Hepatocyte (in vitro differentiated cells): ENCODE data around the gene C14orf93. TPM values are rescaled to one million over a fixed set of nuclear protein-coding genes. Genes with fewer than 3 reads are reported as not detected.
"Not testable (repeated sequence)": the region's sequence is repeated elsewhere in the genome, so short reads cannot be mapped to it uniquely, and the experiment has no call there.

Source experiments
- DNase-seq: peaks from one replicate; pipeline ENCODE4 v3.0.0-alpha.2; 2016; ENCODE audit warnings: low spot score
- H2AFZ ChIP-seq: fragments of 200-600 bp; sonication (generic); 2 replicates; pipeline ENCODE4 v1.6.0; 2016; ENCODE audit warnings: antibody characterized with exemption, mild to moderate bottlenecking
- H3K27ac ChIP-seq: fragments of 200-600 bp; sonication (generic); 2 replicates; pipeline ENCODE4 v1.5.1; 2016; ENCODE audit warnings: mild to moderate bottlenecking
- H3K27me3 ChIP-seq: fragments of 200-600 bp; sonication (generic); 2 replicates; pipeline ENCODE4 v1.6.1; 2016
- H3K36me3 ChIP-seq: fragments of 200-600 bp; sonication (generic); replicated peaks from 2 replicates; pipeline ENCODE4 v1.5.1; 2016; ENCODE audit warnings: low read depth; ENCODE audit not compliant: insufficient read depth
- H3K4me1 ChIP-seq: fragments of 200-600 bp; sonication (generic); 2 replicates; pipeline ENCODE4 v1.5.1; 2016; ENCODE audit warnings: mild to moderate bottlenecking, moderate library complexity; ENCODE audit not compliant: insufficient read depth
- H3K4me2 ChIP-seq: fragments of 200-600 bp; sonication (generic); 2 replicates; pipeline ENCODE4 v1.6.0; 2016
- H3K4me3 ChIP-seq: fragments of 200-600 bp; sonication (generic); 2 replicates; pipeline ENCODE4 v1.5.1; 2016; ENCODE audit warnings: mild to moderate bottlenecking
- H3K79me2 ChIP-seq: fragments of 200-600 bp; sonication (generic); 2 replicates; pipeline ENCODE4 v1.6.0; 2017; ENCODE audit warnings: mild to moderate bottlenecking
- H3K9me2 ChIP-seq: fragments of 200-600 bp; sonication (generic); replicated peaks from 2 replicates; pipeline ENCODE4 v1.6.0; 2017; ENCODE audit warnings: mild to moderate bottlenecking; ENCODE audit not compliant: insufficient read depth
- H3K9me3 ChIP-seq: fragments of 200-600 bp; sonication (generic); 2 replicates; pipeline ENCODE4 v1.5.1; 2016; ENCODE audit warnings: low read depth, mild to moderate bottlenecking
- H4K20me1 ChIP-seq: fragments of 200-600 bp; sonication (generic); 2 replicates; pipeline ENCODE4 v1.6.0; 2016; ENCODE audit warnings: mild to moderate bottlenecking; ENCODE audit not compliant: insufficient read depth, poor library complexity, severe bottlenecking
- CTCF ChIP-seq: fragments of 200-600 bp; sonication (generic); IDR thresholded peaks from 2 replicates; pipeline ENCODE4 v1.5.1; 2016; ENCODE audit warnings: antibody characterized with exemption, mild to moderate bottlenecking; ENCODE audit not compliant: poor library complexity
- EZH2 ChIP-seq: fragments of 200-600 bp; sonication (generic); IDR thresholded peaks from 2 replicates; pipeline ENCODE4 v1.6.1; 2016; ENCODE audit warnings: antibody characterized with exemption, mild to moderate bottlenecking, borderline replicate concordance
- EZH2phosphoT487 ChIP-seq: fragments of 200-600 bp; sonication (generic); IDR thresholded peaks from one replicate; pipeline ENCODE4 v1.6.1; 2018; ENCODE audit warnings: antibody characterized with exemption, mild to moderate bottlenecking, low read depth, moderate library complexity; ENCODE audit not compliant: unreplicated experiment, severe bottlenecking
- WGBS: methylation state at CpG from one replicate; pipeline ENCODE4 v1.1.6; 2016; ENCODE audit warnings: low lambda C conversion rate; ENCODE audit errors: missing lambda C conversion rate; 5-methylcytosine and 5-hydroxymethylcytosine counted together
- polyA plus RNA-seq: library from polyadenylated mRNA; unstranded; fragments of >200 nt; fragmentation: Nextera tagmentation; extraction: Ambion mirVana; gene quantifications from 2 replicates; pipeline ENCODE4 v1.2.1, GENCODE V29; 2016
- total RNA-seq: library from RNA; depleted of rRNA; stranded (reverse); fragments of >200 nt; gene quantifications from 2 replicates; pipeline ENCODE4 v1.2.3, GENCODE V29; 2014

Gene C14orf93
- total and polyA plus RNA-seq, 2 experiments from 2014 or later = 6.5 to 8.8 TPM

GRCh38 chr14:22971152-22971551 lies 38.8 kb downstream of the C14orf93 start:
- Histone ChIP-seq H3K27me3 (no peaks in the 10 kb centered on the region), H3K4me3 (no peak overlapping the region), H3K36me3 (no peaks in the 10 kb centered on the region), H3K79me2 (peaks cover 24% of the 10 kb centered on the region), H4K20me1 (no peaks in the 10 kb centered on the region), H3K4me2 (no peak overlapping the region), H3K27ac (no peak overlapping the region), H3K9me2 (no peaks in the 10 kb centered on the region), H3K9me3 (no peaks in the 10 kb centered on the region), H3K4me1 (peaks cover 12% of the 10 kb centered on the region), H2AFZ (no peak overlapping the region)
- no peak for DNase-seq
- 100% methylated on average over 1 of the region's 1 CpG for WGBS
- no peak for TF ChIP-seq EZH2

GRCh38 chr14:22966783-22967269 lies 43.1 kb downstream of the C14orf93 start:
- H3K4me2 ChIP-seq = no peak overlapping the region
- H2AFZ ChIP-seq = no peak overlapping the region
- peaks cover 9% of the 10 kb centered on the region for H3K4me1 ChIP-seq
- no peaks in the 10 kb centered on the region for H3K79me2 ChIP-seq
- H3K9me2 ChIP-seq = no peaks in the 10 kb centered on the region
- H3K4me3 ChIP-seq = no peak overlapping the region
- H3K27me3 ChIP-seq = no peaks in the 10 kb centered on the region
- H4K20me1 ChIP-seq = no peaks in the 10 kb centered on the region
- peak overlapping the region; percentile 71 for H3K27ac ChIP-seq
- no peaks in the 10 kb centered on the region for H3K9me3 ChIP-seq
- no peak for DNase-seq
- TF ChIP-seq EZH2 = no peak
- no peak for TF ChIP-seq EZH2phosphoT487
- TF ChIP-seq CTCF = no peak
- no peaks in the 10 kb centered on the region for H3K36me3 ChIP-seq
- 52% methylated on average over 4 of the region's 4 CpGs for WGBS

- H2AFZ ChIP-seq, H3K9me2 ChIP-seq, DNase-seq, H3K36me3 ChIP-seq, H3K4me1 ChIP-seq, H3K79me2 ChIP-seq, H3K27me3 ChIP-seq, H3K9me3 ChIP-seq, H3K4me3 ChIP-seq, H3K4me2 ChIP-seq, H4K20me1 ChIP-seq: not testable (repeated sequence)
- H3K27ac ChIP-seq = peak overlapping the region; percentile 71
- WGBS = 60% methylated on average over 15 of the region's 15 CpGs
Measured at GRCh38 chr14:22965916-22966782, 43.8 kb downstream of the C14orf93 start.

- TF ChIP-seq EZH2 = no peak
- TF ChIP-seq EZH2phosphoT487 = no peak
- TF ChIP-seq CTCF = no peak
Measured at GRCh38 chr14:22962061-22962676, 47.8 kb downstream of the C14orf93 start.

More at GRCh38 chr14:22962061-22962676, 47.8 kb downstream of the C14orf93 start:
- H4K20me1 ChIP-seq = no peaks in the 10 kb centered on the region
- WGBS = 91% methylated on average over 6 of the region's 6 CpGs
- H3K27ac ChIP-seq = no peak overlapping the region
- H2AFZ ChIP-seq = no peak overlapping the region
- no peaks in the 10 kb centered on the region for H3K9me3 ChIP-seq
- no peaks in the 10 kb centered on the region for H3K79me2 ChIP-seq
- peaks cover 9% of the 10 kb centered on the region for H3K4me1 ChIP-seq
- no peaks in the 10 kb centered on the region for H3K9me2 ChIP-seq
- no peaks in the 10 kb centered on the region for H3K27me3 ChIP-seq
- H3K4me2 ChIP-seq = no peak overlapping the region
- no peak for DNase-seq
- no peaks in the 10 kb centered on the region for H3K36me3 ChIP-seq
- H3K4me3 ChIP-seq = no peak overlapping the region
